Lower leg skin (tissue), 3 donors: ENCODE data around the gene PICALM.

Experiments used
- CTCF ChIP-seq, 3 donors: fragments of 450-650 bp; IDR thresholded peaks; one replicate each; pipeline ENCODE4 v1.5.1; 2016; ENCODE audit warnings: antibody characterized with exemption in 3 of 3, mild to moderate bottlenecking in 3 of 3, moderate library complexity in 2 of 3
- POLR2A ChIP-seq, 2 donors: fragments of 450-650 bp; IDR thresholded peaks; one replicate each; pipeline ENCODE4 v1.6.1; 2016 to 2017; ENCODE audit warnings: antibody characterized with exemption in 2 of 2, mild to moderate bottlenecking in 1 of 2, moderate library complexity in 1 of 2

- TF ChIP-seq POLR2A (IDR thresholded peaks at IDR 0.05): no peak
- TF ChIP-seq CTCF (IDR thresholded peaks at IDR 0.05): no peak
Observed at GRCh38 chr11:86047275-86047991, 21.5 kb downstream of the PICALM start.
